ENCODE results near the gene RPL22.

RPL22 gene

GRCh38 chr1:6171548-6172124 is 27.8 kb downstream of the RPL22 start:
- no peak for DNase-seq (ENCODE audit: low spot score)

GRCh38 chr1:6170742-6171201 is 28.6 kb downstream of the RPL22 start:
- no peak for DNase-seq (ENCODE audit: low spot score)

GRCh38 chr1:6170116-6170741 is 29.2 kb downstream of the RPL22 start:
- no peak for DNase-seq (ENCODE audit: low spot score)

GRCh38 chr1:6168947-6169586 is 30.3 kb downstream of the RPL22 start:
- DNase-seq (ENCODE audit: low spot score): no peak

GRCh38 chr1:6167391-6168303 is 31.7 kb downstream of the RPL22 start:
- no peak for DNase-seq (ENCODE audit: low spot score)

GRCh38 chr1:6166655-6167390 is 32.6 kb downstream of the RPL22 start:
- no peak for DNase-seq (ENCODE audit: low spot score)

- no peak for DNase-seq (ENCODE audit: low spot score)
Measured at GRCh38 chr1:6166221-6166620, 33.2 kb downstream of the RPL22 start.

- DNase-seq (ENCODE audit: low spot score): no peak
Measured at GRCh38 chr1:6165441-6165985, 33.9 kb downstream of the RPL22 start.

GRCh38 chr1:6165027-6165426 is 34.4 kb downstream of the RPL22 start:
- no peak for DNase-seq (ENCODE audit: low spot score)

- no peak for DNase-seq (ENCODE audit: low spot score)
Measured at GRCh38 chr1:6163973-6164617, 35.3 kb downstream of the RPL22 start.

GRCh38 chr1:6163191-6163972 is 36.0 kb downstream of the RPL22 start:
- no peak for DNase-seq (ENCODE audit: low spot score)

GRCh38 chr1:6162773-6163172 is 36.6 kb downstream of the RPL22 start:
- no peak for DNase-seq (ENCODE audit: low spot score)

GRCh38 chr1:6162341-6162740 is 37.1 kb downstream of the RPL22 start:
- no peak for DNase-seq (ENCODE audit: low spot score)

- no peak for DNase-seq (ENCODE audit: low spot score)
Measured at GRCh38 chr1:6158181-6158580, 41.2 kb downstream of the RPL22 start.

GRCh38 chr1:6157528-6158174 is 41.7 kb downstream of the RPL22 start:
- DNase-seq (ENCODE audit: low spot score): peak; percentile 80

- no peak for DNase-seq (ENCODE audit: low spot score)
Measured at GRCh38 chr1:6157132-6157527, 42.3 kb downstream of the RPL22 start.

GRCh38 chr1:6154525-6155319 is 44.7 kb downstream of the RPL22 start:
- DNase-seq (ENCODE audit: low spot score): no peak

GRCh38 chr1:6152882-6153281 is 46.5 kb downstream of the RPL22 start:
- no peak for DNase-seq (ENCODE audit: low spot score)

- no peak for DNase-seq (ENCODE audit: low spot score)
Measured at GRCh38 chr1:6152181-6152580, 47.2 kb downstream of the RPL22 start.
